ENCODE results near the gene AADACL2.

DNA sequence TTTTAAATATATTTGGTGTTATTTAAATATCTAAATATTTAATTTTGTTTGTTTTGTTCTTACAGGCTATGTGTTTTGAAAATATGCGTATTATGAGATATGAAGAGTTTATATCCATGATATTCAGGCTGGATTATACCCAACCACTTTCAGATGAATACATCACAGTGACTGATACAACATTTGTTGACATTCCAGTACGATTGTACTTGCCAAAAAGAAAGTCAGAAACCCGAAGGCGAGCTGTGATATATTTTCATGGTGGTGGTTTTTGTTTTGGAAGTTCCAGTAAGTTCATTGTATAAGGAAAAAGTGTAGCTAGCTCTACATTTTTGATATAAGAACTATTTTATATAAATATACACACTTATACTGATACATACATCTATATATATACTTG lies 6.9 kb downstream of the AADACL2 start:
- TF ChIP-seq, protein P1, sequence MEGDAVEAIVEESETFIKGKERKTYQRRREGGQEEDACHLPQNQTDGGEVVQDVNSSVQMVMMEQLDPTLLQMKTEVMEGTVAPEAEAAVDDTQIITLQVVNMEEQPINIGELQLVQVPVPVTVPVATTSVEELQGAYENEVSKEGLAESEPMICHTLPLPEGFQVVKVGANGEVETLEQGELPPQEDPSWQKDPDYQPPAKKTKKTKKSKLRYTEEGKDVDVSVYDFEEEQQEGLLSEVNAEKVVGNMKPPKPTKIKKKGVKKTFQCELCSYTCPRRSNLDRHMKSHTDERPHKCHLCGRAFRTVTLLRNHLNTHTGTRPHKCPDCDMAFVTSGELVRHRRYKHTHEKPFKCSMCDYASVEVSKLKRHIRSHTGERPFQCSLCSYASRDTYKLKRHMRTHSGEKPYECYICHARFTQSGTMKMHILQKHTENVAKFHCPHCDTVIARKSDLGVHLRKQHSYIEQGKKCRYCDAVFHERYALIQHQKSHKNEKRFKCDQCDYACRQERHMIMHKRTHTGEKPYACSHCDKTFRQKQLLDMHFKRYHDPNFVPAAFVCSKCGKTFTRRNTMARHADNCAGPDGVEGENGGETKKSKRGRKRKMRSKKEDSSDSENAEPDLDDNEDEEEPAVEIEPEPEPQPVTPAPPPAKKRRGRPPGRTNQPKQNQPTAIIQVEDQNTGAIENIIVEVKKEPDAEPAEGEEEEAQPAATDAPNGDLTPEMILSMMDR (conservative IDR thresholded peaks at IDR 0.05 in 1 of 2, IDR thresholded peaks at IDR 0.05 in 1 of 2; ENCODE audit: extremely low read depth in 1 of 2, insufficient read depth in 1 of 2, low read depth in 1 of 2, low read length in 2 of 2) = no peak
- TF ChIP-seq EZH2 (IDR thresholded peaks at IDR 0.05; ENCODE audit: borderline replicate concordance, low read length) = no peak
